HCT116 (cell line): ENCODE data around the gene CKS2. TPM values are rescaled to one million over a fixed set of nuclear protein-coding genes. Genes with fewer than 3 reads are reported as not detected.

Experiments used
- ATAC-seq: fragments of 200-7000 bp; cut with Tn5 transposase; 2 replicates; pipeline ENCODE4 v1.9.1; 2020; ENCODE audit warnings: mild to moderate bottlenecking, moderate library complexity
- BruUV-seq: library from RNA; stranded (reverse); fragments of 400-500 nt; replicated peaks from 2 replicates; lab custom pipeline; 2021; lab: Mats Ljungman, UMichigan
- CTCF ChIA-PET: fragments of 300-600 bp; sonication (Branson Sonifier 250); formaldehyde crosslinking; loops from one replicate; lab custom pipeline; 2021; ENCODE audit warnings: antibody characterized with exemption; lab: Charles Lee
- POLR2A ChIA-PET: fragments of 300-600, 350-600 bp; sonication (Branson Sonifier 250); formaldehyde crosslinking; loops from one replicate; lab custom pipeline; 2021; ENCODE audit warnings: antibody characterized with exemption; lab: Charles Lee
- RAD21 ChIA-PET, 2 experiments: fragments of 300-600 bp; sonication (Branson Sonifier 250); formaldehyde crosslinking; loops; one replicate each; lab custom pipeline; 2023; ENCODE audit warnings: low total read pairs in 2 of 2; ENCODE audit not compliant: uncharacterized antibody in 2 of 2, unreplicated experiment in 2 of 2, low non-redundant PET in 1 of 2; lab: Charles Lee
- DNase-seq: peaks from one replicate; pipeline ENCODE4 v3.0.0-alpha.2; 2010; ENCODE audit warnings: low read depth, low spot score
- H2AFZ ChIP-seq: fragments of 200-600 bp; shearing (Covaris generic), sonication (generic); 2 replicates; pipeline ENCODE4 v1.6.1; 2017; ENCODE audit warnings: low read depth, mixed run types, mixed read lengths, antibody characterized with exemption, low read length; ENCODE audit not compliant: poor library complexity, severe bottlenecking
- H3K27ac ChIP-seq: 2 replicates; pipeline ENCODE4 v1.5.1; 2012; ENCODE audit warnings: low read depth, low read length
- H3K27me3 ChIP-seq: fragments of 200-600 bp; sonication (generic); 2 replicates; pipeline ENCODE4 v1.6.1; 2016; ENCODE audit warnings: mixed run types, low read length, mixed read lengths; ENCODE audit not compliant: insufficient read depth
- H3K36me3 ChIP-seq, 2 experiments: fragments of 200-500 bp in 1 of 2; fragments of 200-600 bp in 1 of 2; sonication (Bioruptor generic) in 1 of 2; sonication (generic) in 1 of 2; 2 replicates each; pipeline versions ENCODE4 v1.5.1 to v1.6.1; 2014 to 2016; ENCODE audit warnings: low read length in 2 of 2, inconsistent platforms in 1 of 2, mixed read lengths in 1 of 2, mixed run types in 1 of 2; ENCODE audit not compliant: insufficient read depth in 2 of 2, control insufficient read depth in 1 of 2
- H3K4me1 ChIP-seq, 2 experiments: fragments of 200-600 bp in 1 of 2; sonication (generic) in 1 of 2; 2 replicates each; pipeline versions ENCODE4 v1.5.1 to v1.6.1; 2012 to 2017; ENCODE audit warnings: low read length in 2 of 2, inconsistent platforms in 1 of 2, mild to moderate bottlenecking in 1 of 2, mixed read lengths in 1 of 2, mixed run types in 1 of 2, moderate library complexity in 1 of 2; ENCODE audit not compliant: insufficient read depth in 2 of 2, control insufficient read depth in 1 of 2
- H3K4me2 ChIP-seq: fragments of 200-600 bp; sonication (generic); 2 replicates; pipeline ENCODE4 v1.6.1; 2017; ENCODE audit warnings: mixed run types, low read length, mixed read lengths
- H3K4me3 ChIP-seq, 2 experiments: fragments of 200-600 bp in 1 of 2; sonication (generic) in 1 of 2; replicated peaks in 1 of 2; 2 replicates each; pipeline ENCODE4 v1.5.1; 2011 to 2016; ENCODE audit warnings: low read length in 2 of 2, control low read depth in 1 of 2, low read depth in 1 of 2, mild to moderate bottlenecking in 1 of 2, mixed read lengths in 1 of 2, mixed run types in 1 of 2
- H3K79me2 ChIP-seq: fragments of 200-600 bp; sonication (generic); 2 replicates; pipeline ENCODE4 v1.6.1; 2017; ENCODE audit warnings: mild to moderate bottlenecking, mixed run types, low read length, moderate library complexity, mixed read lengths; ENCODE audit not compliant: insufficient read depth
- H3K9ac ChIP-seq: fragments of 200-600 bp; sonication (generic); 2 replicates; pipeline ENCODE4 v1.6.1; 2016; ENCODE audit warnings: low read length, mixed read lengths
- H3K9me2 ChIP-seq: fragments of 200-600 bp; sonication (generic), shearing (Covaris generic); 2 replicates; pipeline ENCODE4 v1.6.1; 2017; ENCODE audit warnings: mixed run types, mild to moderate bottlenecking, moderate library complexity; ENCODE audit not compliant: insufficient read depth
- H3K9me3 ChIP-seq, 2 experiments: fragments of 200-500 bp in 1 of 2; fragments of 200-600 bp in 1 of 2; sonication (Bioruptor generic) in 1 of 2; sonication (generic) in 1 of 2; 2 replicates each; pipeline ENCODE4 v1.6.1; 2014 to 2017; ENCODE audit warnings: low read length in 2 of 2, mixed read lengths in 2 of 2, inconsistent platforms in 1 of 2, low read depth in 1 of 2, mild to moderate bottlenecking in 1 of 2, mixed run types in 1 of 2, moderate library complexity in 1 of 2; ENCODE audit not compliant: control insufficient read depth in 1 of 2, insufficient read depth in 1 of 2
- H4K20me1 ChIP-seq: fragments of 200-600 bp; sonication (generic), shearing (Covaris generic); 2 replicates; pipeline ENCODE4 v1.6.1; 2017; ENCODE audit warnings: mixed run types, mild to moderate bottlenecking, moderate library complexity; ENCODE audit not compliant: insufficient read depth
- EZH2phosphoT487 ChIP-seq: fragments of 200-600 bp; IDR thresholded peaks from 2 replicates; pipeline ENCODE4 v1.6.1; 2018; ENCODE audit warnings: antibody characterized with exemption, borderline replicate concordance
- FOSL1 ChIP-seq: IDR thresholded peaks from 2 replicates; pipeline ENCODE4 v1.6.1; 2012; ENCODE audit warnings: low read depth
- POLR2AphosphoS5 ChIP-seq: IDR thresholded peaks from 2 replicates; pipeline ENCODE4 v1.6.1; 2011; ENCODE audit warnings: mild to moderate bottlenecking, low read depth, low read length, moderate library complexity
- RAD21 ChIP-seq: IDR thresholded peaks from 2 replicates; pipeline ENCODE4 v1.6.1; 2012; ENCODE audit warnings: low read depth, mild to moderate bottlenecking
- ZFX ChIP-seq: fragments of 450-650 bp; IDR thresholded peaks from 2 replicates; pipeline ENCODE4 v1.6.1; 2017
- intact Hi-C: fragments of 100-400 bp; cut with micrococcal nuclease; formaldehyde crosslinking; loops from 2 replicates; pipeline ENCODE4 v1.10.0; 2022
- total RNA-seq: library from RNA; stranded (reverse); gene quantifications from one replicate; pipeline ENCODE4 v1.2.1, GENCODE V29; 2021; ENCODE audit not compliant: unreplicated experiment

CKS2 gene
- total RNA-seq, 1 experiment from 2014 or later, result 242 TPM

DNA sequence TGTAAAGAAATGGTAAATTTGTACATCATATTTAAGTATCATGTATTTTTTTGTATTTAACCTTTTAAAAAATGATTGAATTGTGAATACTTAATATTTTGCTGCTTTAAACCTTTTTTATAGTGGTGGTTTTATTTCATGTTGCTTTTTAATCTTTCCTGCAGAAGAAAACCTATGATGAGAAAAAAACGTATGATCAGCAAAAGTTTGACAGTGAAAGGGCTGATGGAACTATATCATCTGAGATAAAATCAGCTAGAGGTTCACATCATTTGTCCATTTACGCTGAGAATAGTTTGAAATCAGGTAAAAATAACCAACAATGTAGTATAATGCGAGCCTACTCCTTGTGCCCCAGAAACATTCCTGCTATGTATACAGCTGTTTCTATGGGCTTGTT is 14.7 kb downstream of the CKS2 start:
- Histone ChIP-seq H4K20me1 (no peaks in the 10 kb centered on the region), H3K9me3 (no peaks in the 10 kb centered on the region), H3K4me1 (no peaks in the 10 kb centered on the region), H3K9me2 (no peaks in the 10 kb centered on the region), H3K27ac (no peak overlapping the region), H3K36me3 (peaks cover 17% of the 10 kb centered on the region in 2 experiments; a peak in 3 of 4 replicates), H3K4me3 (no peak overlapping the region), H3K9ac (no peak overlapping the region), H3K4me2 (no peak overlapping the region), H3K27me3 (no peaks in the 10 kb centered on the region), H3K79me2 (peaks cover 40% of the 10 kb centered on the region), H2AFZ (no peak overlapping the region)
- intact Hi-C loops, result no loop called here
- TF ChIP-seq POLR2AphosphoS5, result no peak
- TF ChIP-seq ZFX, result no peak
- TF ChIP-seq EZH2phosphoT487, result no peak
- POLR2A ChIA-PET, result no interaction called here
- CTCF ChIA-PET, result no interaction called here
- BruUV-seq, result no TSS peak
- RAD21 ChIA-PET, result no interaction called here
- ATAC-seq (no peak), DNase-seq (no peak)

- CTCF ChIA-PET, result no interaction called here
Observed at GRCh38 chr9:89328064-89328463, 17.1 kb downstream of the CKS2 start.

More at GRCh38 chr9:89328064-89328463, 17.1 kb downstream of the CKS2 start:
- Histone ChIP-seq H2AFZ (no peak overlapping the region), H3K9me2 (no peaks in the 10 kb centered on the region), H3K27ac (no peak overlapping the region), H3K9me3 (no peaks in the 10 kb centered on the region), H3K4me1 (no peaks in the 10 kb centered on the region), H3K79me2 (peaks cover 19% of the 10 kb centered on the region; the same call in 1 of the 2 replicates), H3K27me3 (no peaks in the 10 kb centered on the region), H3K9ac (no peak overlapping the region), H3K4me2 (no peak overlapping the region), H4K20me1 (0 out of 2 replicates have a peak, but pooled peaks cover 3% of the 10 kb centered on the region), H3K36me3 (peaks cover 21 to 27% of the 10 kb centered on the region in 2 experiments; a peak in 3 of 4 replicates), H3K4me3 (no peak overlapping the region)
- intact Hi-C loops, result no loop called here
- DNase-seq (no peak), ATAC-seq (no peak)
- TF ChIP-seq FOSL1, result no peak
- TF ChIP-seq RAD21, result no peak
- ChIA-PET RAD21 (no interaction called here), POLR2A (no interaction called here)
- BruUV-seq, result no TSS peak
